BLaER1 (cell line): ENCODE data around the gene TMEM132A.

Experiments
- H3K27ac ChIP-seq: shearing (Covaris generic); formaldehyde crosslinking; 2 replicates; pipeline ENCODE4 v1.8.1; 2022
- H3K27me3 ChIP-seq: shearing (Covaris generic); formaldehyde crosslinking; 2 replicates; pipeline ENCODE4 v1.8.1; 2022
- H3K36me3 ChIP-seq: shearing (Covaris generic); formaldehyde crosslinking; 2 replicates; pipeline ENCODE4 v1.8.1; 2022
- H3K4me1 ChIP-seq: shearing (Covaris generic); formaldehyde crosslinking; 2 replicates; pipeline ENCODE4 v1.8.1; 2022
- H3K4me2 ChIP-seq: shearing (Covaris generic); formaldehyde crosslinking; 2 replicates; pipeline ENCODE4 v1.8.1; 2022
- H3K4me3 ChIP-seq: shearing (Covaris generic); formaldehyde crosslinking; 2 replicates; pipeline ENCODE4 v1.8.1; 2022
- H3K9ac ChIP-seq: shearing (Covaris generic); formaldehyde crosslinking; 2 replicates; pipeline ENCODE4 v1.8.1; 2022
- H3K9me3 ChIP-seq: shearing (Covaris generic); formaldehyde crosslinking; 2 replicates; pipeline ENCODE4 v1.8.1; 2022
- H4K20me1 ChIP-seq: shearing (Covaris generic); formaldehyde crosslinking; 2 replicates; pipeline ENCODE4 v1.8.1; 2022
- Cebpa-rat ChIP-seq: shearing (Covaris generic); IDR thresholded peaks from 2 replicates; pipeline ENCODE4 v1.8.1; 2022

Gene TMEM132A

DNA sequence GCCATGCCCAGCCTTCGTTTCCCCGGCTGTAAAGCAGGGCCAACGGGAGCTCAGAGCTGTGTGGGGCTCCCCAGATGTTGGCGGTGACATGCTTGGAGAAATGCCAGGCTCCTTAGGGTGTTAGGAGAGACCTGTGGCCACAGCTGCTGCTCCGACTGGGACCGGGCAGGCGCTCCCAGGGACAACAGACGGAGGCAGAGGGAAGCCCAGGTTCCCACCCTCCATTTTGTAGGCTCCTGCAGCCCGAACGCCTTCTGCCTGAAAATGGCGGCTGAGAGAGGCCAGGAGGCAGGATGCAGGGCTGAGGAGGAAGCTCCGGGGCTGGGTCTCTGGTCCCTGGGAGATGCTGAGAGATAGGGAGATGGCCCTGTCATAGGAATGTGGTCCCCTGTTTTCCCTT, 57.3 kb downstream of the TMEM132A start:
- H3K36me3 ChIP-seq, result no peaks in the 10 kb centered on the region
- TF ChIP-seq Cebpa-rat, result no peak
- H4K20me1 ChIP-seq, result no peaks in the 10 kb centered on the region
- peaks cover 33% of the 10 kb centered on the region for H3K4me1 ChIP-seq
- no peak overlapping the region for H3K4me3 ChIP-seq
- no peaks in the 10 kb centered on the region for H3K9me3 ChIP-seq
- H3K27me3 ChIP-seq, result no peaks in the 10 kb centered on the region
- no peak overlapping the region for H3K4me2 ChIP-seq
- H3K27ac ChIP-seq, result no peak overlapping the region
- no peak overlapping the region for H3K9ac ChIP-seq

- H3K27me3 ChIP-seq, result no peaks in the 10 kb centered on the region
- peaks cover 27% of the 10 kb centered on the region for H3K4me1 ChIP-seq
- H4K20me1 ChIP-seq, result no peaks in the 10 kb centered on the region
- H3K9ac ChIP-seq, result no peak overlapping the region
- no peaks in the 10 kb centered on the region for H3K36me3 ChIP-seq
- no peak overlapping the region for H3K4me2 ChIP-seq
- no peak overlapping the region for H3K4me3 ChIP-seq
- no peak for TF ChIP-seq Cebpa-rat
- H3K9me3 ChIP-seq, result no peaks in the 10 kb centered on the region
- H3K27ac ChIP-seq, result no peak overlapping the region
Observed at GRCh38 chr11:60982184-60982583, 57.9 kb downstream of the TMEM132A start.

DNA sequence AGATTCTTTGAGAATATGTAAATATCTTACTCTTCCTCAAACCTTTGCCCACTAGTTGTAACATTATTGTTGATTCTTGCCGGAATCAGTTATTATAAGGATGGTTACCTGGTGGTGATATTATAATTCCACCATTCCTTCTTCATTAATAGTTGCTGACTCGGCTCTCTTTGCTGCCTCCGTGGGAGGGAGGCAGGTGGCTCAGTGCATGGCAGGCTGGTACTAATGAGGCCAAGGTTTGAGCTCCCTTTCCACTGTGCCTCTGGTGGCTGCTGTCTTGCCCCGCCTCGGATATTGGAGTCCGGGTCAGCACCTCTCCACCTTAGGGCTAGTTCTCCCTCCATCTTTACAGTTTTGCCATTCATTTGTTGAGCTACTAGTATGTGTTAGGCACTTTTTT, 59.9 kb downstream of the TMEM132A start:
- Histone ChIP-seq H3K4me2 (no peak overlapping the region), H3K4me3 (no peak overlapping the region), H3K9me3 (no peaks in the 10 kb centered on the region), H3K27ac (no peak overlapping the region), H3K36me3 (no peaks in the 10 kb centered on the region), H4K20me1 (no peaks in the 10 kb centered on the region), H3K27me3 (no peaks in the 10 kb centered on the region), H3K9ac (no peak overlapping the region), H3K4me1 (peaks cover 12% of the 10 kb centered on the region)
- no peak for TF ChIP-seq Cebpa-rat

- H3K4me1 ChIP-seq, result peaks cover 12% of the 10 kb centered on the region
- no peaks in the 10 kb centered on the region for H3K27me3 ChIP-seq
- H3K4me3 ChIP-seq, result no peak overlapping the region
- no peaks in the 10 kb centered on the region for H3K36me3 ChIP-seq
- H3K27ac ChIP-seq, result no peak overlapping the region
- H3K9me3 ChIP-seq, result no peaks in the 10 kb centered on the region
- TF ChIP-seq Cebpa-rat, result no peak
- no peak overlapping the region for H3K9ac ChIP-seq
- H4K20me1 ChIP-seq, result no peaks in the 10 kb centered on the region
- H3K4me2 ChIP-seq, result no peak overlapping the region
Observed at GRCh38 chr11:60984636-60985035, 60.4 kb downstream of the TMEM132A start.

- Histone ChIP-seq H3K9me3 (no peaks in the 10 kb centered on the region), H3K4me2 (no peak overlapping the region), H3K27ac (no peak overlapping the region), H4K20me1 (no peaks in the 10 kb centered on the region), H3K27me3 (no peaks in the 10 kb centered on the region), H3K9ac (no peak overlapping the region), H3K4me3 (no peak overlapping the region), H3K4me1 (peaks cover 10% of the 10 kb centered on the region), H3K36me3 (no peaks in the 10 kb centered on the region)
- TF ChIP-seq Cebpa-rat, result no peak
Observed at GRCh38 chr11:60985501-60985900, 61.2 kb downstream of the TMEM132A start.

- Histone ChIP-seq H3K4me1 (peaks cover 10% of the 10 kb centered on the region), H3K4me3 (no peak overlapping the region), H3K36me3 (no peaks in the 10 kb centered on the region), H3K9me3 (no peaks in the 10 kb centered on the region), H3K9ac (no peak overlapping the region), H4K20me1 (no peaks in the 10 kb centered on the region), H3K27me3 (no peaks in the 10 kb centered on the region), H3K27ac (no peak overlapping the region), H3K4me2 (no peak overlapping the region)
- no peak for TF ChIP-seq Cebpa-rat
Observed at GRCh38 chr11:60985991-60986915, 62.0 kb downstream of the TMEM132A start.
